K562 (cell line): Measurements from ENCODE around the gene ANKS1B.

Experiments used
- CTCF ChIP-seq, 3 experiments: IDR thresholded peaks in 2 of 3; conservative IDR thresholded peaks in 1 of 3; 2 replicates each; pipeline ENCODE4 v1.5.1; 2011 to 2012; ENCODE audit warnings: low read length in 3 of 3, mild to moderate bottlenecking in 3 of 3, control low read depth in 2 of 3, improper control_type of control experiment in 1 of 3, inconsistent platforms in 1 of 3, low read depth in 1 of 3, mixed read lengths in 1 of 3, moderate library complexity in 1 of 3; ENCODE audit not compliant: insufficient read depth in 2 of 3
- MTA2 ChIP-seq: fragments of 450-650 bp; IDR thresholded peaks from 2 replicates; pipeline ENCODE4 v1.6.1; 2016; ENCODE audit warnings: low read depth
- TF ChIP-seq, protein P1 (sequence below), 2 experiments: fragments of 450-650 bp; formaldehyde crosslinking in 1 of 2; IDR thresholded peaks; 2 replicates each; pipeline versions ENCODE4 v1.4.0 to v1.6.1; 2014 to 2020; ENCODE audit warnings: mild to moderate bottlenecking in 2 of 2, borderline replicate concordance in 1 of 2, low read depth in 1 of 2

GRCh38 chr12:99097171-99097570 lies 887.6 kb downstream of the ANKS1B start:
- TF ChIP-seq MTA2 (no peak), CTCF (IDR thresholded peaks at IDR 0.05 in 2 of 3, conservative IDR thresholded peaks at IDR 0.05 in 1 of 3; ENCODE audit: insufficient read depth in 2 of 3, low read depth in 1 of 3, low read length in 3 of 3) (no peak)
- TF ChIP-seq, protein P1, sequence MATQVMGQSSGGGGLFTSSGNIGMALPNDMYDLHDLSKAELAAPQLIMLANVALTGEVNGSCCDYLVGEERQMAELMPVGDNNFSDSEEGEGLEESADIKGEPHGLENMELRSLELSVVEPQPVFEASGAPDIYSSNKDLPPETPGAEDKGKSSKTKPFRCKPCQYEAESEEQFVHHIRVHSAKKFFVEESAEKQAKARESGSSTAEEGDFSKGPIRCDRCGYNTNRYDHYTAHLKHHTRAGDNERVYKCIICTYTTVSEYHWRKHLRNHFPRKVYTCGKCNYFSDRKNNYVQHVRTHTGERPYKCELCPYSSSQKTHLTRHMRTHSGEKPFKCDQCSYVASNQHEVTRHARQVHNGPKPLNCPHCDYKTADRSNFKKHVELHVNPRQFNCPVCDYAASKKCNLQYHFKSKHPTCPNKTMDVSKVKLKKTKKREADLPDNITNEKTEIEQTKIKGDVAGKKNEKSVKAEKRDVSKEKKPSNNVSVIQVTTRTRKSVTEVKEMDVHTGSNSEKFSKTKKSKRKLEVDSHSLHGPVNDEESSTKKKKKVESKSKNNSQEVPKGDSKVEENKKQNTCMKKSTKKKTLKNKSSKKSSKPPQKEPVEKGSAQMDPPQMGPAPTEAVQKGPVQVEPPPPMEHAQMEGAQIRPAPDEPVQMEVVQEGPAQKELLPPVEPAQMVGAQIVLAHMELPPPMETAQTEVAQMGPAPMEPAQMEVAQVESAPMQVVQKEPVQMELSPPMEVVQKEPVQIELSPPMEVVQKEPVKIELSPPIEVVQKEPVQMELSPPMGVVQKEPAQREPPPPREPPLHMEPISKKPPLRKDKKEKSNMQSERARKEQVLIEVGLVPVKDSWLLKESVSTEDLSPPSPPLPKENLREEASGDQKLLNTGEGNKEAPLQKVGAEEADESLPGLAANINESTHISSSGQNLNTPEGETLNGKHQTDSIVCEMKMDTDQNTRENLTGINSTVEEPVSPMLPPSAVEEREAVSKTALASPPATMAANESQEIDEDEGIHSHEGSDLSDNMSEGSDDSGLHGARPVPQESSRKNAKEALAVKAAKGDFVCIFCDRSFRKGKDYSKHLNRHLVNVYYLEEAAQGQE (IDR thresholded peaks at IDR 0.05; ENCODE audit: borderline replicate concordance): no peak
- TF ChIP-seq, protein P1 (CRISPR knock-in tag; IDR thresholded peaks at IDR 0.05; ENCODE audit: low read depth): no peak
